ENCODE results near the gene STMN3.

- no peak for TF ChIP-seq EZH2 (IDR thresholded peaks at IDR 0.05; ENCODE audit: insufficient read depth, poor library complexity, severe bottlenecking)
- TF ChIP-seq EZH2phosphoT487 (IDR thresholded peaks at IDR 0.05; ENCODE audit: insufficient read depth, low read depth): no peak
These were observed 32.2 kb upstream of the STMN3 start for GRCh38 chr20:63685269-63686026.

All from GM23248 (cell line).